Vagina (tissue), 2 donors: ENCODE data around the gene KDM5D. TPM values are rescaled to one million over a fixed set of nuclear protein-coding genes. Genes with fewer than 3 reads are reported as not detected.

Experiments used
- DNase-seq, 2 donors: peaks; one replicate each; pipeline ENCODE4 v3.0.0-alpha.2; 2017; ENCODE audit errors: extremely low spot score in 2 of 2
- H3K27ac ChIP-seq: fragments of 200-600 bp; sonication (generic); one replicate; pipeline ENCODE4 v1.5.1; 2019
- H3K27me3 ChIP-seq: fragments of 200-600 bp; sonication (generic); one replicate; pipeline ENCODE4 v1.5.1; 2019
- H3K36me3 ChIP-seq, 2 donors: fragments of 200-600 bp; sonication (generic); one replicate each; pipeline ENCODE4 v1.5.1; 2017 to 2019
- H3K4me1 ChIP-seq: fragments of 200-600 bp; sonication (generic); one replicate; pipeline ENCODE4 v1.5.1; 2019
- H3K4me3 ChIP-seq, 2 donors: fragments of 200-600 bp; sonication (generic); 1 replicate in 1 of 2; 2 replicates in 1 of 2; pipeline ENCODE4 v1.5.1; 2016 to 2019
- H3K9me3 ChIP-seq: fragments of 200-600 bp; sonication (generic); one replicate; pipeline ENCODE4 v1.5.1; 2019
- CTCF ChIP-seq, 3 experiments: fragments of 450-650 bp in 2 of 3; fragments of 200-600 bp in 1 of 3; sonication (generic) in 1 of 3; IDR thresholded peaks; one replicate each; pipeline ENCODE4 v1.5.1; 2017 to 2019; ENCODE audit warnings: antibody characterized with exemption in 3 of 3, mild to moderate bottlenecking in 2 of 3, moderate library complexity in 2 of 3
- POLR2A ChIP-seq, 2 donors: fragments of 450-650 bp; IDR thresholded peaks; one replicate each; pipeline ENCODE4 v1.6.1; 2017; ENCODE audit warnings: antibody characterized with exemption in 2 of 2, mild to moderate bottlenecking in 2 of 2, moderate library complexity in 2 of 2
- POLR2AphosphoS5 ChIP-seq, 2 donors: sonication (generic); formaldehyde crosslinking; IDR thresholded peaks; one replicate each; pipeline ENCODE4 v1.9.0; 2017; ENCODE audit warnings: antibody characterized with exemption in 2 of 2, mild to moderate bottlenecking in 2 of 2, low read depth in 1 of 2; ENCODE audit not compliant: insufficient read depth in 1 of 2
- intact Hi-C: fragments of 100-400 bp; cut with DNase I; formaldehyde crosslinking; loops from one replicate; pipeline ENCODE4 v1.15.1; 2023
- total RNA-seq: library from RNA; depleted of rRNA; stranded (reverse); fragments of >200 nt; gene quantifications from one replicate; pipeline ENCODE4 v1.2.3, GENCODE V29; 2016

Gene KDM5D
- total RNA-seq, 1 donor from 2014 or later: not detected

GRCh38 chrY:19698495-19698894 lies 46.0 kb downstream of the KDM5D start:
- intact Hi-C loops: no loop called here
- no peak for TF ChIP-seq CTCF (IDR thresholded peaks at IDR 0.05)
- no peak for TF ChIP-seq POLR2A (IDR thresholded peaks at IDR 0.05)
- TF ChIP-seq POLR2AphosphoS5 (IDR thresholded peaks at IDR 0.05; ENCODE audit: insufficient read depth in 1 of 2, low read depth in 1 of 2): no peak
- Histone ChIP-seq H3K4me1 (no peaks in the 10 kb centered on the region), H3K27ac (no peak overlapping the region), H3K27me3 (no peaks in the 10 kb centered on the region), H3K4me3 (no peak overlapping the region), H3K9me3 (no peaks in the 10 kb centered on the region), H3K36me3 (no peaks in the 10 kb centered on the region)
- no peak for DNase-seq

- TF ChIP-seq POLR2A (IDR thresholded peaks at IDR 0.05): no peak
- no peak for TF ChIP-seq POLR2AphosphoS5 (IDR thresholded peaks at IDR 0.05; ENCODE audit: insufficient read depth in 1 of 2, low read depth in 1 of 2)
- no peak for TF ChIP-seq CTCF (IDR thresholded peaks at IDR 0.05)
- no peak for DNase-seq
- Histone ChIP-seq H3K4me1 (no peaks in the 10 kb centered on the region), H3K4me3 (no peak overlapping the region), H3K9me3 (no peaks in the 10 kb centered on the region), H3K27ac (no peak overlapping the region), H3K36me3 (no peaks in the 10 kb centered on the region), H3K27me3 (no peaks in the 10 kb centered on the region)
- intact Hi-C loops: no loop called here
These were observed 63.7 kb downstream of the KDM5D start for GRCh38 chrY:19680821-19681220.
